NCI-H187 (cell line): ENCODE results near the gene SEC14L6.
"Not testable (repeated sequence)": the region's sequence is repeated elsewhere in the genome, so short reads cannot be mapped to it uniquely, and the experiment has no call there.

Experiments
- DNase-seq, 2 experiments: peaks; one replicate each; lab custom pipeline; 2025; lab: John Stamatoyannopoulos, UW

Gene SEC14L6

GRCh38 chr22:30546616-30547015, at the start of gene SEC14L6:
Gene SEC14L6, minus strand, starts transcription at chr22:30546741. Its CDS starts 59 bp downstream, at chr22:30546682.
- DNase-seq: no peak

- DNase-seq: no peak
Measured at GRCh38 chr22:30596199-30596598, 49.7 kb upstream of the SEC14L6 start.

GRCh38 chr22:30592360-30592713, 45.8 kb upstream of the SEC14L6 start:
- not testable (repeated sequence) for DNase-seq

- DNase-seq: peak; percentile 83 to 84
Measured at GRCh38 chr22:30591588-30592359, 45.2 kb upstream of the SEC14L6 start, which contains the start of gene PES1. Gene PES1, minus strand, starts transcription at chr22:30591910. Its CDS starts 77 bp downstream, at chr22:30591833.

- no peak for DNase-seq
Measured at GRCh38 chr22:30591191-30591587, 44.6 kb upstream of the SEC14L6 start.

GRCh38 chr22:30586414-30586813, 39.9 kb upstream of the SEC14L6 start:
- DNase-seq: no peak

- no peak for DNase-seq
Measured at GRCh38 chr22:30584441-30584840, 37.9 kb upstream of the SEC14L6 start.

GRCh38 chr22:30582788-30583545, 36.4 kb upstream of the SEC14L6 start:
- DNase-seq: no peak

- no peak for DNase-seq
Measured at GRCh38 chr22:30582051-30582450, 35.5 kb upstream of the SEC14L6 start.

- DNase-seq: no peak
Measured at GRCh38 chr22:30580896-30581295, 34.4 kb upstream of the SEC14L6 start.

GRCh38 chr22:30578481-30578880, 31.9 kb upstream of the SEC14L6 start:
- DNase-seq: no peak

GRCh38 chr22:30575859-30576258, 29.3 kb upstream of the SEC14L6 start:
- DNase-seq: no peak

GRCh38 chr22:30574997-30575671, 28.6 kb upstream of the SEC14L6 start:
- DNase-seq: no peak

GRCh38 chr22:30574095-30574981, 27.8 kb upstream of the SEC14L6 start, which contains the start of gene GAL3ST1:
Gene GAL3ST1, minus strand, starts transcription at chr22:30574665. Its CDS starts 17,273 bp downstream, at chr22:30557392.
- no peak for DNase-seq

- peak in 1 of 2 experiments; percentile 19 for DNase-seq
Measured at GRCh38 chr22:30573594-30574094, 27.1 kb upstream of the SEC14L6 start.

- no peak for DNase-seq
Measured at GRCh38 chr22:30572840-30573593, 26.5 kb upstream of the SEC14L6 start.

GRCh38 chr22:30572210-30572609, 25.7 kb upstream of the SEC14L6 start:
- DNase-seq: no peak

- DNase-seq: no peak
Measured at GRCh38 chr22:30569674-30570202, 23.2 kb upstream of the SEC14L6 start.

GRCh38 chr22:30568137-30568805, 21.7 kb upstream of the SEC14L6 start:
- no peak for DNase-seq

GRCh38 chr22:30567277-30567676, 20.7 kb upstream of the SEC14L6 start:
- DNase-seq: not testable (repeated sequence)
